Measurements from ENCODE around the gene SCARF2.
"Not testable (repeated sequence)": the region's sequence is repeated elsewhere in the genome, so short reads cannot be mapped to it uniquely, and the experiment has no call there.

DNA sequence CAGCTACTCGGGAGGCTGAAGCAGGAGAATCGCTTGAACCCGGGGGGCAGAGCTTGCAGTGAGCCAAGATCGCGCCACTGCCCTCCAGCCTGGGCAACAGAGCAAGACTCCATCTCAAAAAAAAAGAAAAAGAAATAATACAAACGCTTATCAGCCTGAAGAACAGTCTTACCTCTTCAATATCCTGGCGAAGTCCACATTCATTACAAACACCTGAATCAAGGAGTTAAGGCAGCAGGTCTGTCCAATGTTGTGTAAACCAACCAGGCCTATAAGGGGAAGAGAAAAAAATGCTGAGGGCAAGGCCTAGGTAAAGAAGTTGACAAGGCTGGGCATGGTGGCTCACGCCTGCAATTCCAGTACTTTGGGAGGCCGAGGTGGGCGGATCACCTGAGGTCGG is 60.6 kb downstream of the SCARF2 start:
- not testable (repeated sequence) for TF ChIP-seq NR3C1 (CRISPR knock-in tag; conservative IDR thresholded peaks at IDR 0.05; ENCODE audit: low read depth)
- TF ChIP-seq, protein P1, sequence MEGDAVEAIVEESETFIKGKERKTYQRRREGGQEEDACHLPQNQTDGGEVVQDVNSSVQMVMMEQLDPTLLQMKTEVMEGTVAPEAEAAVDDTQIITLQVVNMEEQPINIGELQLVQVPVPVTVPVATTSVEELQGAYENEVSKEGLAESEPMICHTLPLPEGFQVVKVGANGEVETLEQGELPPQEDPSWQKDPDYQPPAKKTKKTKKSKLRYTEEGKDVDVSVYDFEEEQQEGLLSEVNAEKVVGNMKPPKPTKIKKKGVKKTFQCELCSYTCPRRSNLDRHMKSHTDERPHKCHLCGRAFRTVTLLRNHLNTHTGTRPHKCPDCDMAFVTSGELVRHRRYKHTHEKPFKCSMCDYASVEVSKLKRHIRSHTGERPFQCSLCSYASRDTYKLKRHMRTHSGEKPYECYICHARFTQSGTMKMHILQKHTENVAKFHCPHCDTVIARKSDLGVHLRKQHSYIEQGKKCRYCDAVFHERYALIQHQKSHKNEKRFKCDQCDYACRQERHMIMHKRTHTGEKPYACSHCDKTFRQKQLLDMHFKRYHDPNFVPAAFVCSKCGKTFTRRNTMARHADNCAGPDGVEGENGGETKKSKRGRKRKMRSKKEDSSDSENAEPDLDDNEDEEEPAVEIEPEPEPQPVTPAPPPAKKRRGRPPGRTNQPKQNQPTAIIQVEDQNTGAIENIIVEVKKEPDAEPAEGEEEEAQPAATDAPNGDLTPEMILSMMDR (IDR thresholded peaks at IDR 0.05), result not testable (repeated sequence)

Measured in WTC11 (cell line).